ENCODE data around the gene HERPUD1. TPM values are rescaled to one million over a fixed set of nuclear protein-coding genes. Genes with fewer than 3 reads are reported as not detected.
"Not testable (repeated sequence)": the region's sequence is repeated elsewhere in the genome, so short reads cannot be mapped to it uniquely, and the experiment has no call there.

HERPUD1 gene, protein sequence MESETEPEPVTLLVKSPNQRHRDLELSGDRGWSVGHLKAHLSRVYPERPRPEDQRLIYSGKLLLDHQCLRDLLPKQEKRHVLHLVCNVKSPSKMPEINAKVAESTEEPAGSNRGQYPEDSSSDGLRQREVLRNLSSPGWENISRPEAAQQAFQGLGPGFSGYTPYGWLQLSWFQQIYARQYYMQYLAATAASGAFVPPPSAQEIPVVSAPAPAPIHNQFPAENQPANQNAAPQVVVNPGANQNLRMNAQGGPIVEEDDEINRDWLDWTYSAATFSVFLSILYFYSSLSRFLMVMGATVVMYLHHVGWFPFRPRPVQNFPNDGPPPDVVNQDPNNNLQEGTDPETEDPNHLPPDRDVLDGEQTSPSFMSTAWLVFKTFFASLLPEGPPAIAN
- 100 to 1,000 TPM; 143 to 149 TPM for total RNA-seq

DNA sequence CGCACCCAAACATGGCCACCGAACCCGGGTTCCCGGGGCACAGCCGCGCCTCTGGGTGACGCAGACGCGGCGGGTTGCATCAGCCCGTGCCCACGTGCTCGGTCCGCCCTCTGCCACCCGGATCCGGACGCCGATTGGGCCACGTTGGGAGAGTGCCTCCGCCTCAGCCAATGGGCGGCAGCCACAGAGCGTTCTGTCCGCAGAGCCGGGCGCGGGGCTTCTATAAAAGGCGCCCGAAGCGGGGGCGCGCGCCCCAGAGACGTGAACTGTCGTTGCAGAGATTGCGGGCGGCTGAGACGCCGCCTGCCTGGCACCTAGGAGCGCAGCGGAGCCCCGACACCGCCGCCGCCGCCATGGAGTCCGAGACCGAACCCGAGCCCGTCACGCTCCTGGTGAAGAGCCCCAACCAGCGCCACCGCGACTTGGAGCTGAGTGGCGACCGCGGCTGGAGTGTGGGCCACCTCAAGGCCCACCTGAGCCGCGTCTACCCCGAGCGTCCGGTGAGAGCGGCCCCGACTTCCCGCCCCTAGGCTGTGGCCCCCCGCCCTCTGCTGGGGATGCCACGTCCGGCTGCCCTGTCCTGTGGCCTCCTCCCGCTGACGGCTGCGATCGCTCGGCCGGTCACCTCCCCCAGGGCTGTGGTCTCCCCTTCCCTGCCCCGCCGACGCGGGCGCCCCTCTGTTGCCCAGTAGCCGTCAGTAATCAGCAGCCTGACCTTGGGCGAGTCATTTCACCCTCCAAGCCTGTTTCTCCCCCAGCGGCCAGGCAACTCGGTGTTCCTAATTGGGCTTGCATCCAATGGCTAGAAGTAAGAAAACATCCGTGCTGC lies at the start of gene HERPUD1:
Gene HERPUD1, plus strand, starts transcription at position 251 of the 829 bp plus-strand sequence. Its CDS starts 103 bp downstream, at position 354.
- H3K27me3 Mint-ChIP-seq: no peaks in the 10 kb centered on the region
- H3K9me3 Mint-ChIP-seq: no peaks in the 10 kb centered on the region
- H3K4me1 Mint-ChIP-seq: peaks cover 38% of the 10 kb centered on the region
- peaks cover 46% of the 10 kb centered on the region for H3K36me3 Mint-ChIP-seq
- H3K4me3 Mint-ChIP-seq: peak within 1 kb of the TSS; percentile 98
- peak; percentile 100 for DNase-seq
- peak within 1 kb of the TSS; percentile 97 for H3K27ac Mint-ChIP-seq

GRCh38 chr16:56883586-56883985 lies 48.4 kb upstream of the HERPUD1 start:
- Mint-ChIP-seq H3K9me3 (no peaks in the 10 kb centered on the region), H3K27ac (no peak overlapping the region), H3K4me1 (no peaks in the 10 kb centered on the region), H3K36me3 (no peaks in the 10 kb centered on the region), H3K4me3 (no peak overlapping the region), H3K27me3 (no peaks in the 10 kb centered on the region)
- no peak for DNase-seq

DNA sequence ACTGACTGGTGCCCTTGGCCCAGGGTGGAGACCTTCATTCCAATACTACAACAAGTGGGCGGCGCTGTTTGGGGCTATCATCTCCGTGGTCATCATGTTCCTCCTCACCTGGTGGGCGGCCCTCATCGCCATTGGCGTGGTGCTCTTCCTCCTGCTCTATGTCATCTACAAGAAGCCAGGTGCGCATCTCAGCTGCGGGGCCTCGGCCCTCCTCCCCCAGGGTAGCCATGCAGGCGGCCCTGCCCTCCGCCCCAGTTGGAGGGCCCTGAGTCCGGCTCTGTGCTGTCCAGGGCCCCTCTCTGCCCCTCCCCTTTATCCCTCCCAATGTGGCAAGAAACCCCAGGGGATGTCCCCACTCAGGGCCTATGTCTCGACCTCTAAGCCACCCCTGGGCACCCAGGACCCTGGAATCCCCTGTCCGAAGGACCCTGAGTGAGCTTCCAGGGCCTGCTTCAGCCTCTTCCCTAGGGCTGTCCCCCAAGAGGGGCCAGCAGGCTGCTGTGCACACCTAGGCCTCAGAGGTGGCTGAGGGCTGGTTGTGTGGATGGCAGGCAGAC lies 47.8 kb upstream of the HERPUD1 start:
- Mint-ChIP-seq H3K27ac (no peak overlapping the region), H3K9me3 (no peaks in the 10 kb centered on the region), H3K4me3 (no peak overlapping the region), H3K27me3 (no peaks in the 10 kb centered on the region), H3K4me1 (no peaks in the 10 kb centered on the region), H3K36me3 (no peaks in the 10 kb centered on the region)
- DNase-seq: no peak

DNA sequence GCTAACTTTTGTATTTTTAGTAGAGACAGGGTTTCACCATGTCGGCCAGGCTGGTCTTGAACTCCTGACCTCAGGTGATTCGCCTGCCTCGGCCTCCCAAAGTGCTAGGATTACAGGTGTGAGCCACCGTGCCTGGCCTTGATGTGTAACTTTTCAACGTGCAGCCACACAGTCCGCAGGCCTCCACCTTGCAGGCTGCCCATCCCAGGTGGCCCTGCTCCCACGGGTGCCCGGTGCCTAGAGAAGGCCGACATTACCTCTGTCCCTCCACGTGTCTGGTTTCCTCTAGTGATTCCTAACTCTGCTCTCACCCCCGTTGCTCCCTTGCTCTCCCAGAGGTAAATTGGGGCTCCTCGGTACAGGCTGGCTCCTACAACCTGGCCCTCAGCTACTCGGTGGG lies 47.0 kb upstream of the HERPUD1 start:
- not testable (repeated sequence) for DNase-seq, H3K27ac Mint-ChIP-seq, H3K27me3 Mint-ChIP-seq, H3K4me3 Mint-ChIP-seq, H3K4me1 Mint-ChIP-seq, H3K9me3 Mint-ChIP-seq, H3K36me3 Mint-ChIP-seq

- no peaks in the 10 kb centered on the region for H3K9me3 Mint-ChIP-seq
- H3K36me3 Mint-ChIP-seq: no peaks in the 10 kb centered on the region
- no peak overlapping the region for H3K27ac Mint-ChIP-seq
- DNase-seq: no peak
- no peaks in the 10 kb centered on the region for H3K27me3 Mint-ChIP-seq
- H3K4me1 Mint-ChIP-seq: no peaks in the 10 kb centered on the region
- H3K4me3 Mint-ChIP-seq: no peak overlapping the region
These were observed 46.3 kb upstream of the HERPUD1 start for GRCh38 chr16:56885446-56886162.

DNA sequence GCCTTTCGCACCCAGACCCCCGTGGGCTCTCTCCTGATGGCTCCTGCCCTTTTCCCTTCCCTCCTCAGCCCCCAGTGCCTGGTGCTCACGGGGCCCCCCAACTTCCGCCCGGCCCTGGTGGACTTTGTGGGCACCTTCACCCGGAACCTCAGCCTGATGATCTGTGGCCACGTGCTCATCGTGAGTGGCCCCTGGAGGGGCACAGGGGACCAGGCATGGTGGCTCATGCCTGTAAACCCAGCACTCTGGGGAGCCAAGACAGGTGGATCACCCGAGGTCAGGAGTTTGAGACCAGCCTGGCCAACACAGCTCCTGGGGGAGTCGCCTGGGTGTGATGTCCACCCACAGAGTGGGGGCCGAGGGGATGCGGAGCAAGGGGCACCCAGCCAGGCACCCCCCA lies 45.6 kb upstream of the HERPUD1 start:
- H3K27me3 Mint-ChIP-seq: no peaks in the 10 kb centered on the region
- no peaks in the 10 kb centered on the region for H3K36me3 Mint-ChIP-seq
- no peak overlapping the region for H3K27ac Mint-ChIP-seq
- H3K4me1 Mint-ChIP-seq: no peaks in the 10 kb centered on the region
- no peak overlapping the region for H3K4me3 Mint-ChIP-seq
- DNase-seq: no peak
- no peaks in the 10 kb centered on the region for H3K9me3 Mint-ChIP-seq

- Mint-ChIP-seq H3K36me3 (no peaks in the 10 kb centered on the region), H3K4me1 (no peaks in the 10 kb centered on the region), H3K9me3 (no peaks in the 10 kb centered on the region), H3K4me3 (no peak overlapping the region), H3K27ac (no peak overlapping the region), H3K27me3 (no peaks in the 10 kb centered on the region)
- DNase-seq: no peak
These were observed 45.1 kb upstream of the HERPUD1 start for GRCh38 chr16:56886826-56887225.

- Mint-ChIP-seq H3K27ac (no peak overlapping the region), H3K9me3 (no peaks in the 10 kb centered on the region), H3K4me1 (no peaks in the 10 kb centered on the region), H3K36me3 (no peaks in the 10 kb centered on the region), H3K27me3 (no peaks in the 10 kb centered on the region), H3K4me3 (no peak overlapping the region)
- DNase-seq: no peak
These were observed 43.1 kb upstream of the HERPUD1 start for GRCh38 chr16:56888806-56889205.

- no peak for DNase-seq
- Mint-ChIP-seq H3K4me3 (no peak overlapping the region), H3K4me1 (no peaks in the 10 kb centered on the region), H3K9me3 (no peaks in the 10 kb centered on the region), H3K36me3 (no peaks in the 10 kb centered on the region), H3K27me3 (no peaks in the 10 kb centered on the region), H3K27ac (no peak overlapping the region)
These were observed 42.7 kb upstream of the HERPUD1 start for GRCh38 chr16:56889206-56889605.

GRCh38 chr16:56891685-56892084 lies 40.3 kb upstream of the HERPUD1 start:
- no peaks in the 10 kb centered on the region for H3K27me3 Mint-ChIP-seq
- no peaks in the 10 kb centered on the region for H3K4me1 Mint-ChIP-seq
- H3K36me3 Mint-ChIP-seq: no peaks in the 10 kb centered on the region
- H3K27ac Mint-ChIP-seq: no peak overlapping the region
- no peak for DNase-seq
- no peak overlapping the region for H3K4me3 Mint-ChIP-seq
- no peaks in the 10 kb centered on the region for H3K9me3 Mint-ChIP-seq

- H3K4me1 Mint-ChIP-seq: peaks cover 2% of the 10 kb centered on the region
These were observed 39.2 kb upstream of the HERPUD1 start for GRCh38 chr16:56892705-56893104.

DNA sequence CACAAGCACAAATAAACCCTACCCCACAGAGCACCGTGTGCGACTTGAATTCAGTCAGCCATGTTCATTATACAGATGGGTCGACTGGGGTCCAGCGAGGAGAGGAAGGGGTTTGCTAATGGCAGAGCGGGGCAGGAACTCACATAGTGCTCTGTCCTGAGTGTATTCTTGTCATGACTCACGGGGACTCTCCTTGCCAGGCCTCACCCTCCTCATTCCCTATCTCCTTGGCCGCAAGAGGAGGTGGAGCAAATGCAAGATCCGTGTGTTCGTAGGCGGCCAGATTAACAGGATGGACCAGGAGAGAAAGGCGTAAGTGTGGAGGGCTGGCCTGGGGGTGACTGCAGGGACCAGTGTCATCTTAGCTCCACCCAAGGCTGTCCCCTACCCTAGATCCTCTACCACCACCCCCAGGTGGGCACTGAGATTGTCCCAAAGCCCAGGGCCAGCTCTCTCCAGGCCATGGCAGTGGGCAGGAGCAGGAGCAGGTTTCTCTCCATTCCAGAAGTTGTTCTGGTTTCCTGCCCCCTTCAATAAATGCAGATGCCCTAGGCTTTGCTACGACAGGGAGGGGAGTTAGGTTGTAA lies 37.5 kb upstream of the HERPUD1 start:
- no peak overlapping the region for H3K4me3 Mint-ChIP-seq
- H3K27me3 Mint-ChIP-seq: no peaks in the 10 kb centered on the region
- H3K4me1 Mint-ChIP-seq: peaks cover 16% of the 10 kb centered on the region
- no peak overlapping the region for H3K27ac Mint-ChIP-seq
- DNase-seq: no peak
- no peaks in the 10 kb centered on the region for H3K36me3 Mint-ChIP-seq
- H3K9me3 Mint-ChIP-seq: no peaks in the 10 kb centered on the region

More at GRCh38 chr16:56892705-56893104, 39.2 kb upstream of the HERPUD1 start:
- H3K4me3 Mint-ChIP-seq: no peak overlapping the region
- DNase-seq: no peak
- no peaks in the 10 kb centered on the region for H3K27me3 Mint-ChIP-seq
- no peaks in the 10 kb centered on the region for H3K36me3 Mint-ChIP-seq
- no peak overlapping the region for H3K27ac Mint-ChIP-seq
- no peaks in the 10 kb centered on the region for H3K9me3 Mint-ChIP-seq

DNA sequence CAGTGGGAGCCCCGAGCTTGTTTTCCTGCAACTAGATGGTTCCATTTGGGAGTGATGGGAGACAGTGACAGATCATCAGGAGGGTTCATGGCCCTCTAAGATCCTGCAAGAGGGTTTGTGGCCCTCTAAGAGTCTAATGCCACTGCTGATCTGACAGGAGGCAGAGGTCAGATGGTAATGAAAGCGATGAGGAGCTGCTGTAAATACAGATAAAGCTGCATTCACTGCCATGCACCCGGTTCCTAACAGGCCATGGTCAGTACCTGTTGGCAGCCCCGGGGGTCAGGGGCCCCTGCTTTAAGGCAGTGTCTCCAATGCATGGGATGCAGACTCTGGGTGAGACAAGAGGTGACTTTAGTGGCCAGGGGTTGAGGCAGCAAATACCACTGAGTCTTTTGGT lies 36.1 kb upstream of the HERPUD1 start:
- H3K27ac Mint-ChIP-seq: no peak overlapping the region
- no peaks in the 10 kb centered on the region for H3K36me3 Mint-ChIP-seq
- H3K27me3 Mint-ChIP-seq: peaks cover 2% of the 10 kb centered on the region
- no peak overlapping the region for H3K4me3 Mint-ChIP-seq
- H3K4me1 Mint-ChIP-seq: peaks cover 26% of the 10 kb centered on the region
- H3K9me3 Mint-ChIP-seq: no peaks in the 10 kb centered on the region
- DNase-seq: no peak

DNA sequence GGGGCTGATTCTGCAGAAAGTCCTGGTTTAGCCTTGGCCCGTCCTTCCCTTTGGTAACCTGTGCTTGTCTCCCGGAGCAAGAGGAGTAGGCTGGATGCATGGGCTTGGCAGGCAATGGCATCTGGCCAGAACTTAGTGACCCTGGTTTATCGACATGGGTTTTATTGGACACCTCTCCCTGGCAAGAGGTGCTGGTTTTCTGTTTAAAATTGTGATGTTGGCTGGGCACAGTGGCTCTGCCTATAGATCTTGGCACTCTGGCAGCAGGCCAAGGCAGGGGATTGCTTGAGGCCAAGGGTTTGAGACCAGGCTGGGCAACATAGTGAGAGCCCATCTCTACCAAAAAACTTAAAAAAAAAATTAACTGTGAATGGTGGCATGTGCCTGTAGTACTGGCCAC lies 35.7 kb upstream of the HERPUD1 start:
- no peak for DNase-seq
- Mint-ChIP-seq H3K27me3 (peaks cover 5% of the 10 kb centered on the region), H3K27ac (no peak overlapping the region), H3K4me3 (no peak overlapping the region), H3K4me1 (peaks cover 29% of the 10 kb centered on the region), H3K36me3 (no peaks in the 10 kb centered on the region), H3K9me3 (no peaks in the 10 kb centered on the region)
